ELF-1 (cell line): ENCODE data around the gene L3MBTL4.
"Not testable (repeated sequence)": the region's sequence is repeated elsewhere in the genome, so short reads cannot be mapped to it uniquely, and the experiment has no call there.

ENCODE experiments used
- DNase-seq: peaks from one replicate; pipeline ENCODE4 v3.0.0-alpha.2; 2016; ENCODE audit warnings: low read depth, low spot score

L3MBTL4 gene

GRCh38 chr18:6311456-6312215, 103.1 kb downstream of the L3MBTL4 start:
- no peak for DNase-seq

- no peak for DNase-seq
Measured at GRCh38 chr18:6310714-6311113, 104.0 kb downstream of the L3MBTL4 start.

- DNase-seq: no peak
Measured at GRCh38 chr18:6297875-6298274, 116.8 kb downstream of the L3MBTL4 start.

- DNase-seq: peak; percentile 8
Measured at GRCh38 chr18:6294148-6294784, 120.4 kb downstream of the L3MBTL4 start.

- DNase-seq: no peak
Measured at GRCh38 chr18:6289843-6290242, 124.9 kb downstream of the L3MBTL4 start.

GRCh38 chr18:6286585-6286984, 128.1 kb downstream of the L3MBTL4 start:
- DNase-seq: no peak

GRCh38 chr18:6284761-6285160, 129.9 kb downstream of the L3MBTL4 start:
- DNase-seq: no peak

- no peak for DNase-seq
Measured at GRCh38 chr18:6284300-6284699, 130.4 kb downstream of the L3MBTL4 start.

GRCh38 chr18:6281874-6282273, 132.8 kb downstream of the L3MBTL4 start:
- DNase-seq: no peak

GRCh38 chr18:6280211-6280743, 134.4 kb downstream of the L3MBTL4 start:
- DNase-seq: no peak

GRCh38 chr18:6279308-6279707, 135.4 kb downstream of the L3MBTL4 start:
- DNase-seq: no peak

- no peak for DNase-seq
Measured at GRCh38 chr18:6273423-6273822, 141.3 kb downstream of the L3MBTL4 start.

- peak; percentile 5 for DNase-seq
Measured at GRCh38 chr18:6272144-6272543, 142.6 kb downstream of the L3MBTL4 start.

- no peak for DNase-seq
Measured at GRCh38 chr18:6271585-6271984, 143.1 kb downstream of the L3MBTL4 start.

GRCh38 chr18:6270771-6271216, 143.9 kb downstream of the L3MBTL4 start:
- DNase-seq: no peak

- DNase-seq: no peak
Measured at GRCh38 chr18:6269660-6270332, 144.9 kb downstream of the L3MBTL4 start.

- no peak for DNase-seq
Measured at GRCh38 chr18:6266212-6266611, 148.5 kb downstream of the L3MBTL4 start.

- DNase-seq: no peak
Measured at GRCh38 chr18:6261938-6262337, 152.8 kb downstream of the L3MBTL4 start.

GRCh38 chr18:6259324-6259723, 155.4 kb downstream of the L3MBTL4 start:
- not testable (repeated sequence) for DNase-seq

GRCh38 chr18:6257950-6258349, 156.8 kb downstream of the L3MBTL4 start:
- DNase-seq: peak; percentile 20

GRCh38 chr18:6256521-6256920, 158.2 kb downstream of the L3MBTL4 start:
- no peak for DNase-seq

- no peak for DNase-seq
Measured at GRCh38 chr18:6255886-6256285, 158.8 kb downstream of the L3MBTL4 start.
